GM18858 (cell line): Measurements from ENCODE around the gene RUFY1.
A peak's percentile ranks its signal among the peaks of the same experiment; 100 is the strongest.
"Not testable (repeated sequence)": the region's sequence is repeated elsewhere in the genome, so short reads cannot be mapped to it uniquely, and the experiment has no call there.

Experiments
- ATAC-seq: cut with Tn5 transposase; IDR thresholded peaks from one replicate; pipeline ENCODE4 v1.9.1; 2021; ENCODE audit not compliant: unreplicated experiment

The RUFY1 gene, protein sequence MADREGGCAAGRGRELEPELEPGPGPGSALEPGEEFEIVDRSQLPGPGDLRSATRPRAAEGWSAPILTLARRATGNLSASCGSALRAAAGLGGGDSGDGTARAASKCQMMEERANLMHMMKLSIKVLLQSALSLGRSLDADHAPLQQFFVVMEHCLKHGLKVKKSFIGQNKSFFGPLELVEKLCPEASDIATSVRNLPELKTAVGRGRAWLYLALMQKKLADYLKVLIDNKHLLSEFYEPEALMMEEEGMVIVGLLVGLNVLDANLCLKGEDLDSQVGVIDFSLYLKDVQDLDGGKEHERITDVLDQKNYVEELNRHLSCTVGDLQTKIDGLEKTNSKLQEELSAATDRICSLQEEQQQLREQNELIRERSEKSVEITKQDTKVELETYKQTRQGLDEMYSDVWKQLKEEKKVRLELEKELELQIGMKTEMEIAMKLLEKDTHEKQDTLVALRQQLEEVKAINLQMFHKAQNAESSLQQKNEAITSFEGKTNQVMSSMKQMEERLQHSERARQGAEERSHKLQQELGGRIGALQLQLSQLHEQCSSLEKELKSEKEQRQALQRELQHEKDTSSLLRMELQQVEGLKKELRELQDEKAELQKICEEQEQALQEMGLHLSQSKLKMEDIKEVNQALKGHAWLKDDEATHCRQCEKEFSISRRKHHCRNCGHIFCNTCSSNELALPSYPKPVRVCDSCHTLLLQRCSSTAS

DNA sequence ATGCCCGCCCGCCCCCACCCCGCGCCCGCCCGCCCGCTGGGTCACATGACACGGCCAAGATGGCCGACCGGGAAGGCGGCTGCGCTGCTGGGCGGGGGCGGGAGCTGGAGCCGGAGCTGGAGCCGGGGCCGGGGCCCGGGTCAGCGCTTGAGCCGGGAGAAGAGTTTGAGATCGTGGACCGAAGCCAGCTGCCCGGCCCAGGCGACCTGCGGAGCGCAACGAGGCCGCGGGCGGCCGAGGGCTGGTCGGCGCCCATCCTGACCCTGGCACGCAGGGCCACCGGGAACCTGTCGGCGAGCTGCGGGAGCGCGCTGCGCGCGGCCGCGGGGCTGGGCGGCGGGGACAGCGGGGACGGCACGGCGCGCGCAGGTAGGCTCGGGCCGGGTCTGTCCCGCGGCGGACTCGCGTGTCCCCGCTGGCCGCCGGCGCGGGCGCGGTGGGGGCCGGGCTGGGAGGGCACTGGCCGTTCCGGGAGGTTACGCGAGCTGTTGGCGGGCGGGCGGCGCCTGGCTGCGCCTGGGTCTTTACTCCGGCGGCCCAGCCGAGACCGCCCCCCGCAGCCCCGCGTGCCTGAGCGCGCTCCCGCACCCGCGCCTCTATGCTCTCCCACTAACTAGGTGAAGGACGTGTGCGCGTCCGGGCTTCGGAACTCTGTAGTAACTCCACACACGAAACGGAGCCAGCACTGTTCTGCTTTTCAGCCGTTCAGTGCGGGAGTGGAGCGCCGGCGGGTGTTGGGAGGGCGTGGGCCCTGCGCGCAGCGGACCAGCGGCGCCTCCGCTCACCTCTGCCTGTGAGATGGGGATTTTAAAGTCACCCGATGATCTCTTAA is at the start of gene RUFY1:
TSS of gene RUFY1 (plus strand) at position 44 of the 832 bp plus-strand sequence. CDS start at position 60, 16 bp downstream.
- peak; percentile 76 for ATAC-seq

DNA sequence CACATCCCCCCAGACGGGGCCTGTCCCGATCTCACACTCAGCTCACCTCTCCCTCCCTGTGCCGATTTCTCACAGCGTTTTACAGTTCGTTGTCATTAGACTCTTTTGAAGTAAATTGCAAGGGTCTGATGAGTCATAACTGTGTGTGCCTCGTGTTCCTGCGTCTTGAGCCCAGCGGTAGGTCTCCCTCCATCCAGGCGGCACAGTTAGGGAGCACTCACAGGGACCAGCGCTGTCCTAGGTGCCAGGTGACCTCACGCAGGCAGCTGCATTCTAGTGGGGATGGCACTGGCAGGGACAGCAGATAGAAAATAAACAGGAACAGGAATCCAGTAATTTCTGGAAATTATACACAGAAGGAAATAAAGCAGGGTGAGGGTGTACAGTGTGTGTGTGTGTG is 48.4 kb upstream of the RUFY1 start:
- not testable (repeated sequence) for ATAC-seq

DNA sequence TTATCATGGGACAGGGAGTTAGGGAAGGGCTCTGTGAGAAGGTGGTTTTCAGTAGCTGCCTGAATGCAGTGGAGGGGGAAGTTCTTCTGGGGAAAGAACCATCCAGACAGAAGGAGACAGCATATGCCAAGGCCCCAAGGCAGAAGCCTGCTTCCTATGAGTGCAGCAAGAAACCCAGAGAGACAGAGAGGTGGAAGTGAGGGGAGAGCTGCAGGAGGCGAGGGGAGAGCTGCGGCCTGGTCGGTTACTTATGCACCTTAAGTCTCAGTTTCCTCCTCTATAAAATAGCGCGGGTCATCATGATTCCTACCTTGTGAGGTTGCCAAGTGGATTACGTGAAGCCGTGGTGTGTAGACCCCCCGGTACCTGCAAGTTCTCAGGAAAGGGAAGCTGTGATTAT is 47.9 kb upstream of the RUFY1 start:
- ATAC-seq = not testable (repeated sequence)

DNA sequence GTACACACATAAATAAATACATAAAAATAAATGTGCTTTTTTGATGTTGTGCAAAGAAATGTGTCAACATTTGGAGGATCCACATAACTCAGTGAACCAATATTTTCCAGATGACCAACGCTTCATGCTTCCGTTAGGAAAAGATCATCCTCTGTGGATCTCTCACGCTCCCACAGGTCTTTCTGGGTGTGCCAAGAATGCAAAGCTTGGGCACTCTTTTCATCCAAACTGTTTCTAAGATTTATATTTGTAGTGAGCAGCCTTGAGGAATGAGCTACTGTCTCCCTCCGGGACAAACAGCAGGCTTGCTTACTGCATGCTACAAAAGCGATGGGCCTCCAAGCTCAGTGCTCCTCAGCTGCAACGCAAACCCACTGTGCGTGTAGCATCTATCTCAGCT is 46.2 kb upstream of the RUFY1 start:
- no peak for ATAC-seq

DNA sequence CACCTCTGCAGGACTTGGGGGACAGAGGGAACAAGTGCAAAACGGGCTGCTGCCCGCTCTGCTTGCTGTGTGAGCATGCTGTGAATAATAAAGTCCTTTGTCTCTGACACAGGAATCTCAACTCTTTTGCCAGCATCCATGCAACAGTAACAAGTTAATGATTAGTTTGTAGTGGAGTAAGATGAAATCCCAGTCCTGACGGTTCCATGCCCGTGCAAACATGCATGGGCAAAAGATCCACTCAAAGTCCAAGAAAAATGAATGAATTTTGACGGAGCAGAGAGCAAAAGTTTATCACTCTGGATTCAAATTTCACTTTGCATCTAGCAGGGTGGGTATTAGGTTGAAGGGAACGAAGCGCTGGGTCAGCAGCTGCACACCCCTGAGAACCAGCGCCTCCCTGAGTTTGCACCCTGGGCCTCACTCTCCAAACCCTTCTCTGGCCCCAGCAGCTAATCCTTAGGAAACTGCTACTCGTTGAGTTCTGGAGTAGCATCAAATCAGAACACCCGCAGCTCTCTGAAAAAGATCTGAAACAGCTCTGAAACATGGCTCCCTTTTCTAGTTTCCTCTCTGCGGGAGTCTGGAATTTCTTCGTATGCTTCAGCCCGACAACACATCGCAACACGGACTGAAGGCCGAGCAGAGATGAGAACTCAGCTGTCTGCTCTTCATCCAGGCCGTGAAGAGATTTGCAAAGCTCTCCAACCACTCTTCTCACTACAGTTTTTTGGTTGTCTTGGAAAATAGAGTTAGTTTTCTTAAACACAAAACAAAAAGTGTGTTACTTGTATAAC is 45.6 kb upstream of the RUFY1 start:
- no peak for ATAC-seq

DNA sequence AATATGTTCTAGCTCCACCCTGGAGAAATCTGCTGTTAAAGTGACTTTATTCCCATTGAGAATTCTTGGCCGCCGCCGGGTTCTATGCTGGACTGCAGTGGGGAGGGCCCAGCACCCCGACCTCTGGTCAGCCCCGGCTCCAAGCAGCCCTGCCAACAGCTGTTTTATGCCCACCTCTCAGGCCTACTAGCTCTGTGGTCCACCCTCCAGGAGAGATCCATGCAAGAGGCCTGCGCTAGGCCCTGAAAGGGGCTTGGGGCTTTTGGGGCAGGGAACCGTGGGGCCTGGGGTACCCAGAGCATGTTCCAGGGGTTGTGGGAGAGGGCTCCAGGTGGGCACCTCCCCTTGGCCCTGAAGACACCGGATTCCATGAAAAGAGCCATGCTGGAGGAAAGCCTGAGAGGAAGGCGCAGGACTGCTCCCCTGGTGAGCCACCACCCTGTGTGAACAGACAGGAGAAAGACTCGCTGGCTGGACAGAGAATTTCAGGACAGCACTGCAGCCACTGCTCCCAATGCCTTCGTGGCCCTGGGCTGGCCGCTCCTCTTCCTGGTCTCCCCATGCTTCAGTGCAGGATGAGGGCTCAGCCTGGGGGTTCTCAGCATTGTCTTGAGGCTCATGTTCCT is 44.6 kb upstream of the RUFY1 start:
- no peak for ATAC-seq

DNA sequence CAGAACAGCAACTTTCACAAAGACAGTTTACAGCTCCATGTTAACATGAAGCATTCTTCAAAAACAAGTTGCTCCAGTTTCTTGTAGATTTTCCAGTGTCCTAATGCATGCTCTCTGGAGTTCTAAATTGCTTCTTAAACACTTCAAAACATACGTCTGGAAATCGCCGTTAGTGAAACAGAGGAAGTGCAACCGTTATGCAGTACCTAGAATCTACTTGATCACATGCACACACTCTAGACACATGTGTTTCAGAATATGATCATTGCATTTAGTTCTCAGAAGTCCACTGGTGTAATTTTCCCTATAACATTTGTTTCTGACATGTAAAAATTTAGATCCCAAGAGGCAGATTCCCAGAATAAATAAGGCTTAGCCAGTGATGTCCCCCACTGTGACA is 41.1 kb upstream of the RUFY1 start:
- no peak for ATAC-seq

DNA sequence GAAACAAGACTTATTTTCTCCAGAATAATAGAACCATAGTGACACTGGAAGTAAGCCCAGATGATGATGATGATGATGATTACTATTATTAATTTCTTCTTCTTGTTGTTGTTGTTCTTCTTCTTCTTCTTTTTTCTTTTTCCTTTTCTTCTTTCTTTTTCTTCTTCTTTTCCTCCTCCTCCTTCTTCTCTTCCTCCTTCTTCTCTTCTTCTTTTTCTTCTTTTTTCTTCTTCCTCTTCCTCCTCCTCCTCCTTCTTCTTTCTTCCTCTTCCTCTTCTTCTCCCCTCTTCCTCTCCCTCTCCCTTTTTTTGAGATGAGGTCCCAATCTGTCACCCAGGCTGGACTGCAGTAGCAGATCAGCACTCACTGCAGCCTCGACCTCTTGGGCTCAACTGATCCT is 40.5 kb upstream of the RUFY1 start:
- ATAC-seq = no peak

DNA sequence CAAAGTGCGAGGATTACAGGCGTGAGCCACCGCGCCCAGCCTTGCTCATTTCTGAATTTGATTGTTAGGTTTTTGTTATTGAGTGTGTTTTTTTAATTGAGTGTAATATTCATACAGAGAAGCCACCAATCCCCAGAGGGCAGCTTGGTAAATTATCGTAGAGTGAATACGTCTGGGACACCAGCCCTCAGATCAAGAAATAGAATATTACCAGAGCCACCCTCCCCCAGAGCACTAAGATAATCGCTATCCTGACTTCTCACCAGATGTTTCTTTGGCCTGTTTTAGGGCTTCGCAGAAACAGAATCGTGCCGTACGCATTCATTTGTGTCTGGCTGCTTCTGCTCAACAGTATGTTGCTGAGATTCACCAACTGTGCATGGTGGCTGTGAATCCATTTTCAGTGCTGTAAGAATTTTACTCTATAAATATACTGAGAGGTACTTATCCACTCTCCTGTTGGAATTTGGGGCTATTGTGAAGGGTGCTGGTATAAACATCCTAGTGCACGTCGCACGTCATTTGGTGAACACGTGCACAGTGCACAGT is 37.8 kb upstream of the RUFY1 start:
- ATAC-seq = no peak

DNA sequence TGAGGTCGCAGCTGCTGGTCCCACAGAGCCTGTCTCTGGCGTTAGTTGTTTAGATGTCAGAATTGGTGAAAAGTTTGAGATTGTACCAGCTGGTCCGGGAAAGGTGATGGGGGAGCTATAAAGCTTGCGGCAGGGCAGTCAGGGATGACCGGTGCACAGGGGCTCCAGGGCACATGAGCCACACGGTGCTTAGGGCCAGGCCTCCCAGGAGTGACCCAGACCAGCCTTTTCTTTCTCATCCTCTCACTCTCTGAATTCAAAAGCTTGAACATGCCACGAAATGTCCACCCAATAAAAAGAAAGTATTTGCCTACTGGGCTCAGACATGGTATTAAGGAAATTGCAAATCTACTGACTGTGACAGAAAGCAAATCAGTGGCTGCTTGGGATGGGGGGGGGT is 34.9 kb upstream of the RUFY1 start:
- ATAC-seq = not testable (repeated sequence)

DNA sequence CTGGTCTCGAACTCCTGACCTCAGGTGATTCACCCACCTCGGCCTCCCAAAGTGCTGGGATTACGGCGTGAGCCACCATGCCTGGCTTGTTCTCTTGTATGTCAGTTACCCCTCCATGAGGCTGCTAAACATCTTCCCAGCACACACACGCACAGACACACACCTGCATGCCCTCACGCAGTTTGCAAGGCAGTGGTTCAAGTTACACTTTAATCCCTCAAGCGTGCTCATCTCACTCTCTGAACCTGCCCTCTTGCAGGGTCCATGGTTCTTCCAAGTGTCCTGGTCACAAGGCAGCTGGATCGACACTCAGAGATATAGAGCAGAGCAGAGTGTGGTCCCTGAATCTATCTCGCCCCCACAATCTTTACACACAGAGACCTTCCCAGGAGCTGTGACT is 34.1 kb upstream of the RUFY1 start:
- no peak for ATAC-seq

DNA sequence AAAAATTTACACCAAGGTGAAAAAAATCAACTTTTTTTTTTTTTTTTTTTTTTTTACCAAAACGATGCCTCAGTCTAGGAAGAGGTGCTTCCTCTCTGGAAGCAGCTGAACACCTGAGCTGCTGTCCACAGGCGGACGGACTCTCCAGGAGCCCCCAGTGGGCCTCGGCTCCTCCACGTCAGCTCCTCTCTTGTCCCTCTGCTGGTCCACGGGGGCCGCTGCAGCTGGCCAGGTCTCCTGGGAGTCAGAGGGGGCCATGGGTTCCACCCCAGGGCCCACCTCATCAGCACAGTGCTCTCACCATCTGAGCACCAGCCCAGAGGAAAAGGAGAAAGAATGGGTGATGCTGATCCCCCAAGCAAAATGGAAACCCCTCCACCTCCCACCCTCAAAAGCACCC is 32.6 kb upstream of the RUFY1 start:
- not testable (repeated sequence) for ATAC-seq

DNA sequence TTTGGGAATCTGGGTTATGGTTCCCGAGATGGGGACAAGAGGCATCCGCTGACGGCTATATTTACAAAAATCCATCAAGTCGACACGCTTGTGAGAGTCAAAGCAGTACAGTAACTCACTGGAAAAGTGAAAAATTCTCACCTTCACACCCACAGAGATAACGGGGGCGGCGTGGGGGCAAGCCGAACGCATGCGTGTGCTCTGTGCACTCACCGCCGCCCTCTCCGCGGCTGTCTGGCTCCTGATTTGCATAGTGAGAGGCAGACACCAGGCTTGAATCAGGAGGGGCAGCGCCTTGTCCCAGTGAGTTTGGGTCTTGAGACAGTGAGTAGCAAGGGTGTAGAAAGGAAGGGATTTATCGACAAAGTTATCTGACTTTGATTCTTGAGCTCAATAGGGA is 32.0 kb upstream of the RUFY1 start:
- peak; percentile 77 for ATAC-seq

DNA sequence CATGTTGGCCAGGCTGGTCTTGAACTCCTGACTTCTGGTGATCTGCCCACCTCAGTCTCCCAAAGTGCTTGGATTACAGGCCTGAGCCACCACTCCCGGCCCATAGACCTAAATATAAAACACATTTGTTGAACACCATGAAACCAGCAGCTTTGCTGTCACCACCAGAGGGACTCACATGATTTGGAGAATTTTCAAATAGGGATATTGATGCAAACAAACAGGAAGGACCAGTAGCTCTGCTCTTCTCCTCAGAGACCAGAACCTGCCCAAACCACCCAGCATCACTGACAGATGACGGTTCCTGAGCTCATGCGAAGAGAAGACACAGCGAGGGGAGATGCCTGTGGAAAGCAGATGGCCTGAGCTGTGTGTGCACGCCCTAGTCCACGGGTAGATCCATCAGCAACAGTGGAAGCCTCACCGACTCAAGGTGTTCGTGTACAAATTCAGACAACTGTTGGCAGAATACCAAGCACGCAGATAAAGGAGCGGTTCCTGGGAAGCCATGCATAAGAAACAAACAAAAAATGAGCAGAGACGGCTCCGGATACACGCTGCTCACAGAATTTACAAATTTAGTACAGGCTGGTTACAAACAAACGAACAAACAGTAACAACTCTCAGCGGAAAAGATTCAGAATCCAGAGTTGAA is 30.8 kb upstream of the RUFY1 start:
- not testable (repeated sequence) for ATAC-seq

DNA sequence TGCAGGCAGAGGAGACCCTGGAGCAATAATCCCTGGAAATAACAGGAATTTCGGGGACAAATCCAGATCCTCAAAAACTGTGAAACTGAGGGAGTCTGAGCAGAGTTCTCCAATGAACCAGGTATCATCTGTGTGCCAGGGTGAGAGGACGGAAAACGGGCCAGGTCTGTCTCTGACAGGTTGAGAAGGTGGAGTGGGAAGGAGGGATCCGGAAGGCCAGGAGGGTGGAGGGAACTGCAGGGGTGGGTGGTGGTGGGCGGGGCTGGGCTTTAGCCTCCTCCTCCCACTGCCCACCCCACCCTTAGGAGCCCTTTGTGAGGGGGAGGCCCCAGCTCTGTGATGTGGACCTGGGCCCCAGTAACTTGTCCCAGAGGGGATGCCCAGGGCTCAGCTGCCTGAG is 28.2 kb upstream of the RUFY1 start:
- not testable (repeated sequence) for ATAC-seq

DNA sequence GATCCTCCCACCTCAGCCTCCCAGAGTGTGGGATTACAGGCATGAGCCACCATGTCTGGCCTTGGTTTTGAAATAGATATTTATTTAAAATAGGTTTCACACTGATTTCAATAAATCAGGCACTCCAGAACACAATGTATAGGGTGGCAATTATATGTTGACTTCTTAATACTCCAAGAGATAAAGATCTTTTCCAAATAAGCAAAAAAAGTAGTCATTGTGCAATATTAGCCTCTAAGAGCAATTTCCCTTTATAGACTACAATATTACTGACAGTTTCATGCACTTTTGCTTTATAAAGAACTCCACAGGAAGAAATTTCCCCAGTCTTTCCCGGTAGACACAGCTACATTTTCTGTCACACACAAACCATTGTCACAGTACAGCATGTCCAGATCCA is 23.4 kb upstream of the RUFY1 start:
- no peak for ATAC-seq

DNA sequence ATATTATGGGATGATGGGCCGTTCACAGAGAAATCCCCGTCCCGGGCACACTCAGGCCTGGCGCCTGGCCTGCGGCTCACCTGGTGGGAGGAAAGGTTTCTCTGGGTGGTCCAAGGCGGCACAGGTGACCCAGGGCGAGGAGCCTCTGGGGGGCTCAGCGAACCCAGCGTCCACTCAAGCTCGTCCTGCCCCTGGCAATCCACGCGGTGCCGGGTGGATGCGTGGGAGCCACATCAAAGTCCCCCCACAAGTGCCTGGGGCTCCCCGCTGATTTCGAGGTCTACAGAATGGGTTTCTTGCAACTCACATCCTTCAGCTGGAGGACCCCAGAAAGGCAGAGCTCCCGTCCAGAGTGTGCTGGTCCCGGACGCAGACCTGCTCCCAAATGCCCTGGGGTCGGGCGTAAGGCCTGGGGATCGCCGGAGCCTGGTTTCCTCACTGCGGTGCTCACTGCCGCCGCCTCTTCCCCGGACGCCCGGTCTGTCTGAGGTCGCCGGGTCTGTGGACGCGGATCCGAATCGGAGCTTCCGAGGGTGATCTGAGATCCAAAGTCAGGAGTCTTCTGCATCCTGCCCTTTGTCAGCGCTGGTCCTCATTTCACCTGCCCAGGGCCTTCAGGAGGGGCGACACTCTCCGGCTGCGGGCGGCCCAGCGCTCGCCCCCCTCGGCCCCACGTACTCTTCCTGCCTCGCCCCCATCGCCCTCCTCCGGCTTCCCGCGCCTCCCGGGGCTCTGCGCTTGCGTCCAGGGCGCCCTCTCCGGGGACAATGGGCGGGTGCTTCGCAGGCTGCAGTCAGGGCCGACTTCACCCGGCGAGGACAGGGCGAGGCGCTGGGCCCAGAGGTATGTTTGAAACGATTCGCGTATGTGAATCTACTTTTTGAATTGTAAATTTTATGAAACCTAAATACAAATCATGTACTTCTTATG is 20.0 kb upstream of the RUFY1 start:
- peak; percentile 37 for ATAC-seq

DNA sequence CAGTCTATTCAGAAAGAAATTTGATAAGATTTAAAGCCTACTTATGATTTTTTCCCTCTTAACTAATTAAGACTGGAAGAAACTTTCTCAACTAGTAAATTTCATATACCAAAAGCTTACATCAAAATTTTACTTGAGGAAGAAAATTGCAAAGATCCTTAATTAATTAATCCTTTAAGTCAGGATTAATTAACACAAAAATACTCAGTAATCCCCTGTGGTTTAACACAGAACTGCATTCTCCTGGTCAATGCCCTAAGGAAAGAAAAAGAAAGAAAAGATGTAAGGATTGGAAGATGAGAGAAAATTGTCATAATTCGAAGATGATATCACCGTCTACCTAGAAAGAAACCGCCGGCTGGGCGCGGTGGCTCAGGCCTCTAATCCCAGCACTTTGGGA is 17.3 kb upstream of the RUFY1 start:
- ATAC-seq = no peak
